Stimulated activated CD4-positive, alpha-beta T cell treated with anti-CD3 and anti-CD28 coated beads, Interleukin-1b, Interleukin-23, amount 100 ng/mL, for 48 hours (primary cell): ENCODE measurements around the gene ACO1.

Experiments
- DNase-seq: peaks from one replicate; pipeline ENCODE4 v3.0.0-alpha.2; 2020

ACO1 gene

DNA sequence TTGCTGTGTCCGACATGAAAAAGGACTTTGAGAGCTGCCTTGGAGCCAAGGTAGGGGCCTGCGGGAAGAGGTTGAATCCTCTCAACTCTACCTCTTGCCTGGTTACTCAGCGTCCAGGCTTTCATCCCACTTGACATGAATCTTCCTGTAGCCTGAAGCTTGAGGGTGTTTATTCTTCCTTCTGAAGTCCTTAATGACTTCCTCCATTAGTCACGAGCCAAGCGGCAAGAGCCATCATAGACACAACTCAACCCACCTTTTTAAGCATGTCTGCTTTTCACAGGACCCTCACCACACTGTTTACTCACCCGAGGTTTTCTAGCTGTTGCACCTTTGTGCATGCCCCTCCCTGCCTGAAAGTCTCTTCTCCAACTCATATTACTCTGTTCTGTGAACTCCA is 40.2 kb downstream of the ACO1 start:
- DNase-seq, result no peak

DNA sequence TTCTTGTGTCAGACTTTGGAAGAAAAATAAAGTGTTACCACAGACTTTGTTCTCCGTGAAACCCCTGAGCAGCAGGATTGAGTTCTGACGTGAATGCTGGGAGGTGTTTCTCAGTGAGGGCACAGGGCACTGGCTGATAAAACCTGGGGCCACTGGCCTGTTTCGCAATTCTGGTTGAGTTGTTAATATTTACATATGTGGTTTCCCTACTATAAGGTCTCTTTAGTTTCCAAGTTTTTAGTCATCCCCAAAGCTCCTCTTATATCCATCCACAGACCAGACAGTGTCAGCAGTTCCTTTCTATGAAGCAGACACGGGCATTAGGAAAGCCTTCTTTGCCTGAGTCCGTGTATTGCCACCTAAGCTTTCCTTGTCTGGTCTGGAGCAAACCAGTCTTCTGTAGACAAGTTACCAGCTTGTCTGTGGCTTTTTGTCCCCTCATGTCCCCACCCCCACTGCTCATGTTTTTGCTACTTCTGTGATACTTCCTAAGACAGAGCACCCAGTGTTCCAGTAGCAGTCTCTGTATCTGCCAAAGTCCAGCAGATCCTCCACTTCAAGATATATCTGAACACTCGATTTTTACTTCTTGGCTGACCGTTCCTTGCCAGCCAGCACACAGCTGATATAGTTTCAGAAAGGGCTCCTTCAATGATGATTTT is 42.0 kb downstream of the ACO1 start:
- DNase-seq, result no peak

DNA sequence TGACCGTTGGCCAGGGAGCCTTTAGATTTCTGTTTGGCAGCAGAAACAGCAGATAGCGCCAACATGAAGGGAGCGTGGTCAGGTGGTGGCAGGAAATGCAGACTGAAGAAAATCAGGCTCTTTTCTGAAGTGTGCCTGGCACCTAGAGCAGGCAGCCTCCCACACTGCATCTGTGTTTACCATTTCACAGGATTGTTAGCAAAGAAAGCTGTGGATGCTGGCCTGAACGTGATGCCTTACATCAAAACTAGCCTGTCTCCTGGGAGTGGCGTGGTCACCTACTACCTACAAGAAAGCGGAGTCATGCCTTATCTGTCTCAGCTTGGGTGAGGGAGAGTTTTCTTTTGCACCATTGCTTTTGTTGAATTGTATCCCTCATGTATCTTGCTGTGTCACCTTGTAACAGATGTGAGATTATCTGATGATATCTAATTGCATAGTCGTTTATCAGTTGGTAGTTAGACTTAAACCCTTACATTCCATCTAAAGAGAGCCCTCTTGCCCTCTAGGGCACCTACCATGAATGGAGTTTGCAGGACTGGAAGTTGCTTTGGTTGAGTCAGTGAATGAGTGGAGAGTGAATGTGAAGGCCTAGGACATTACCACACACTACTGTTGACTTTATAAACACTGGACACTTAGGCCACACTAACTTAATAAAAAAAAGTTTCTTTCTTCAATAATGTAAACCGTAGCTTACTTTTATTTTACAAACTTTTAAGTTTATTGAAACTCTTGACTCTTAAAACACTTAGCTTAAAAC is 42.8 kb downstream of the ACO1 start:
- no peak for DNase-seq

DNA sequence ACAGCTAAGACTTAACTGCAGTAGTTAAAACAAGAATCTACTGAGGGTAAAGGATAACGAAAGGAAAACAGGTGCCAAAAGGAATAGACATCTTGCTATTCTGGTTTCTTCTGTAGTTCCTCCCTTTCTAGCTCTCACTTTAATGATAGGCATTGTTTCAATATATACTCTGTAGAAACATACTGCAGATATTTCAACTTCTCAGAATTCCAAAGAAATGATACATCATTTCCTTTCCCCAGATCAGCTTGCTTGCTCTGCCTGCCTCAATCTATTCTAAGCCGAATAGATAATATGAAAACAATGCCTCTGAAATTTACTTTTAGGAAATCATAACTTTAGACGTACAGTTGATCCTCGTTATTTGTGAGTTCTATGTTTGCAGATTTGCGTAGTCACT is 46.3 kb downstream of the ACO1 start:
- no peak for DNase-seq

DNA sequence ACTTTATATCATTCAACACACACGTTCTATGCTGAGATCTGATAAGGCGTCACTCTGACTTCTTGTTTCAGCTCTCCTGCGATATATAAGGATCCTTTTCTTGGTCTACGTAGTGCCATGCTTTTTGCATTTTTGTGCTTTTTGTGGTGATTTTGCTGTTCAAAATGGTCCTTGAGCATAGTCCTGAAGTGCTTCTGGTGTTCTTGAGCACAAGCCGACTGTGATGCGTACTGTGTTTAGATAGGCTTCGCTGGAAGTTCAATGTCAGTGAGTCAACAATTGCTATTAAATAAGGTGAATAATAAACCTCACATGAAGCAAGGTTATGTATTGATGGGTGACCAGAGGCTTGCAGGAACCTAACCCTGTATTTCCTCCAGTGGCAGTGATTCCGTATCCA is 46.8 kb downstream of the ACO1 start:
- no peak for DNase-seq

DNA sequence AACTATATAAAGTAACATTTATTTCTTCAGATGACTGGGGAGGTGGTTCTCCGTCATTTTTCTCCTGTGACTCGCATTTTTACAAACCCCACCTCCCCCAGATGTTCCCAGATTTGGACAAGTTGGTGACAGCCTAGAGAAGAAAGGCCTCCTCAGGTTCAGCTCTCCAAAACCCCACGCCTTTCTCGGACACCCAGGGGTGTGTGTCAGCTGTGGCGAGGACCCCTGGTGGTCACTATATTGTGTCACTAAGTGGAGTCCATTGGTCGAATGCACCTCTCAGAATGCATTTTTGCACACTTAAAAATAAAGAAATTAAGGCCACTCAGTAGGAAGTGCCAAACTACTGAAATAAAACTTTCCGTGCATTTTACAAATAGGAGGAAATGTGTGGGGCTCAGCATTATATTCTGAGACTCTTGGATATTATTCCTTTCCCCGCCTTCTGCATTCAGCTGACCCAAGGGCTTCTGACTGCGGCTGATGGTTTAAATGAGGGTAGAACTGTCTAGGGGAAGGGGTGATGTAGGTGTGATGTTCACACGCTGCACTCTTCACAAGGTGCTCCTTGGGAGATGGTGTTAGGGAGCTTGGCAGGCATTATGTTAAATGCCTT is 47.6 kb downstream of the ACO1 start:
- DNase-seq, result peak; percentile 17

DNA sequence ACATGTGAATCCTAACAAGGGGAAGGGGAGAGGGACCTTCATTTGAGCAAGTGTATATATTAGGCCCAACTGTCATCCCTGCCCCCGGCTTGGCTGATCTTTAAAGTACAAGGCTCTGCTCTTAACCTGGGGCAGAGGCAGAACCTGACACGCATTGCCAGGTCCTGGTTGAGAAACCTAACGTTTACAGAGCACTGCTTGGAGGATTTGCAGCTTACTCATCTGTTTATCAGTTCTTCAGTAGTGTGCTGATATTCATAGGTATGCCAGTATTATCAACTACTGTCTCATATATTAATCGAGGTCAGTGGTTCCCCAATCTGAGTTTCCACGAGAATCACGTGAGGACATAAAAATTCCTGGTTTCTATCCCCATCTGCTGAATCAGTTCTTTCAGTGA is 50.4 kb downstream of the ACO1 start:
- DNase-seq, result no peak

DNA sequence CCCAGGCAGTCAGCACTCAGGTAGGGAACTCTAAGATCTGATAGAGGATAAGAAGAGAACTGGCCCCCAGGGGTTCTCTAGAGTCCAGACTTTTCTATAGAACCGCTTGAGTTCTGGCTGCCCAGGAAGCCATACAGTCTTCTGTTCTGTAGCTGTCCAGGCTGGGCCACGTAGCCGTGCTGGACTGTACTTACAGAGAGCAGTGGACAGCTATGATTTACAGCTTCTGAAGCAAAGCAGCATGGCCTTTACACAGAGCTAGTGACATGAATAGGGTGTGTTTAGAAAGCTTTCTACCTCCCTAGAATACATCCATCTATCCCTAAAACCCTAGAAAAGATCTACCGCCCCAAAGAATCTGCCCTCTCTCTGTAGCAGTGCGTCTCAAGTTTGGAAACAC is 57.2 kb downstream of the ACO1 start:
- DNase-seq, result no peak

DNA sequence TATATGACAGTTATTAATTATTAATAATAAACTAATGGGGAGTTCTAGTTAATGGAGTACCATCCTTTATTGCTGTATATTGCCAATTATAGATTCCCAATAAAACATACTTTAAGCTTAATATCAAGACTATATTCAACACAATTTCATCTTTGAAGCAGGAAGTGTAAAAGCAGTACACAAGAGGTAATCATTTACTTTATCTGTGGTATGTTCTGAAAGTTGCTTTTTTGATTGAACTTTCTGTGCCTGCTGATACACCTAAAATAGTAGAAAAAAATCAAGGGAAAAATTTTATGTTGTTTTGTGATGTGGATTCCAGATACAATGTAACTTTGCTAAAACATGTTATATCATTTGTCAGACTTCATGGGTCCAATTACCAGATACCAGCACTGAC is 58.0 kb downstream of the ACO1 start:
- no peak for DNase-seq

DNA sequence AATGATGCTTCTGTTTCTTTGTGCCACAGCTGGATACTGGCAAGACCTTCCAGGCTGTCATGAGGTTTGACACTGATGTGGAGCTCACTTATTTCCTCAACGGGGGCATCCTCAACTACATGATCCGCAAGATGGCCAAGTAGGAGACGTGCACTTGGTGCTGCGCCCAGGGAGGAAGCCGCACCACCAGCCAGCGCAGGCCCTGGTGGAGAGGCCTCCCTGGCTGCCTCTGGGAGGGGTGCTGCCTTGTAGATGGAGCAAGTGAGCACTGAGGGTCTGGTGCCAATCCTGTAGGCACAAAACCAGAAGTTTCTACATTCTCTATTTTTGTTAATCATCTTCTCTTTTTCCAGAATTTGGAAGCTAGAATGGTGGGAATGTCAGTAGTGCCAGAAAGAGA is 65.5 kb downstream of the ACO1 start:
- DNase-seq, result no peak

DNA sequence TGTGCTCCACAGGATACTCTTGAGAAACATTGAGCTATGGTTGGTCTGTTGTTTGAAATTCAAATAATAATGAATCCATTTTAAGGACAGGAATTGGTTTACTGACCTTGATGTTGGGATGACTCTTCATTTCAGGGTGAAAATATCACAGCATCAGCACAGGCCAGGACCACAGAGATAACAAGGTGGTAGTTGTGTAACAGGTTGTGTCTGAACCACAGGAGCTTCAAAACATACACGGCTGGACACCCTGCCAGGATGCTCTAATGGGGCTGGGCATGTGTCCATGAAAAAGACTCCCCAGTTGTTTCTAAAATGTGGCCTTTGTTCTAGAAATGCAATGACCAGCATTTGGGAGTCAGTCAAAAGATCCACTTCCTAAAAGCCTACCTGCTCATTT is 69.8 kb downstream of the ACO1 start:
- no peak for DNase-seq

DNA sequence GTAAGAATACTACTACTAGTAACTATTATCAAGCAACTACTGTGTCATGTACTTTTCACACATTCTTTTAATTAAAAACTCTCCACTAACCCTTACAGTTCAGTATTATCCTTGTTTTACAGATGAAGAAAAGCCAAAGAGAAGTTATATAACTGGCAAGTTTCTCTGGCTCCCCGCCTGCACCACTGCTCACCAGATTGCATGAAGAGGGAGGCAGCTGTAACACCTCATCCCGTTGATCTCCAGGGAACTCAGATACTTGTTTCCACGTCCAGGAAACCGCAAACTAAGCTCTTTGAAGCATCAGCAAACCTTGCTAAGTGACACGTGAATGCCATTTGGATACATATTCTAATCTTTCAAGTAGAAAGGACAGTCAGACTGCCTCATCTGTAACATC is 71.3 kb downstream of the ACO1 start:
- DNase-seq, result no peak

DNA sequence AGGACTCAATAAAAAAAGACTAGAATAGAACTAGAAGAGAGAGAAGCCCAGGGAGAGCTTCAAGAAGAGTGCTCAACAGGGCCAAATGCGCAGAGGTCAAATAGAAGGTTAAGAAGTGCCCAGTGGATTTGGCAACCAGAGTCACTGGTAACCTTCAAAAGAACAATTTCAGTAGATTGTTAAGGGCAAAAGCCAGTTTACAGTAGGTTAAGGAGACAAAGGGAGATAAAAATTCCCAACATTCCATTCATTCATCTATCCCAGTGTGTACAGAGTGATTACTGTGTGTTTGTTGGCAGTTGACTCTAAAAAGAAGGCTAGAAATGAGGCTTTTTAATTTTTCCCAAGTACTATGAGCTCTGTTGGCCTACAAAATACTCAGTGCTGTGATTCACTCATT is 72.1 kb downstream of the ACO1 start:
- DNase-seq, result no peak

DNA sequence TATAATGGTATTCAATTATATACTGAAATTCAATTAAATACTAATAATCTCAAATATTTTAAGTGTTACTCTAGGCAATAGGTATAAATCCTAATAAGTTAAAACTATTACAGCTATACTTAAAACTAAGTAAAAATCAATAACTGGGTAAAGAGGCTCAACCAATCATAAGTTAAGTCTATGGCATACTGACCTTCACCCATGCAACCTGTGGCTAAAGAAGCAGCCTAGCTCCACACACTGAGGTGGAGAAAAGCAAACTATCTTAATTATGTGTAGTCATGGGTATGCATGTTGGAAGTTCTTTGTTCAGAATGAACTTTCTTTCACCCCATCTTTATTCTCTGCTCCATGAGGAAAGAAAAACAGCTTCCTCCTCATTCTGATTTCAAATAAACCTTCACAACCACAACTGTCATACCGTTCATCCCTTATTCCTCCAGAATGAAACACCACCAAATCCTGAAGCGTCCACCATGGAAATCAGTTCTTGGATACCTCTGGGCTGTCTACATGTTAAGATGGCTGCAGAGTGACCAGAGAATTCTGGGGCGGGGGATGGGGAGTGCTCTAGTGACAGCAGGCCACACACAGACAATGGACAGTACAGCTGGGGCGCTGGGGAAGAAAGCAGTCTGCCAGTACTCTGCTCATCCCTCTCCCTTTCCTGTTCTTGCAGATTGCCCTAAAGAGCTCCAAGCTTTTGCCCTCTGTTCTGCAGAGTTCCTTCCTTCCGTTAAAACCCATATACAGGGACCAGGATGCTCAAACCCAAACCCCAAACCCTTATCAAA is 79.3 kb downstream of the ACO1 start:
- DNase-seq, result no peak

DNA sequence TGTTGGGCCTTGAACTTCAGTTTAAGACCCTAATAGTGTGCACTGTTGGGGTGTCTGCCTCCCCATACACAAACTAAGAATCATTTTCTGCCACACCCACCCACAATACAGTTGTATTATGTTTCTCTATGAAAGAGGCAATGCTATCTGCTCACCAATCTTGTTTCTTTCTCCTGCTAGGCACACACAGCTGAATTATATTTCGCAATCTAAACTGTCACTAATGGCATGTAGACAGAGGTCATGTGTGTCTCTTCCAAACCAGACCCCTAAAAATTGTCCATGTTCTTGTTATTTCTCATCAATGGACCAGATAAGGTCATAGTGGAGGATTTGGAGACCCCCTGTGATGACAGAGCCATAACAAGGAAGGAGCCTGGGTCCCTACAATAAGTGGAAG is 84.3 kb downstream of the ACO1 start:
- DNase-seq, result no peak

DNA sequence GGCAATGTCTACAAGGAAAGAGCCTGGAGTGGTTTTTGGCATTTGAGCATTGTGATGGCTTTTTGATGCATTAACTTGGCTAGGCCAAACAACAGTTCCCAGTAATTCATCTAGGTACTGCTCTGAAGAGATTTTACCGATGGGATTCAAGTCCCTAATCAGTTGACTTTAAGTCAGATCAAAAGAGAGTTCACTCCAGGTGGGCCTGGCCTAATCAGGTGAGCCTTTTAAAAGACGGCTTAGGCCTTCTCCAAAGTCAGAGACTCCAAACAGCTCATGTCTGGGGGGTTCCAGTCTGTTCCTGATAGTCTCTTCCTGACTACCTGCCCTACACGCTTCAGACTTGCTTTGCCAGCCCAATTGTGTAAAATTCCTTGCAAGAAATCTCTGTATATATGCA is 87.9 kb downstream of the ACO1 start:
- no peak for DNase-seq

DNA sequence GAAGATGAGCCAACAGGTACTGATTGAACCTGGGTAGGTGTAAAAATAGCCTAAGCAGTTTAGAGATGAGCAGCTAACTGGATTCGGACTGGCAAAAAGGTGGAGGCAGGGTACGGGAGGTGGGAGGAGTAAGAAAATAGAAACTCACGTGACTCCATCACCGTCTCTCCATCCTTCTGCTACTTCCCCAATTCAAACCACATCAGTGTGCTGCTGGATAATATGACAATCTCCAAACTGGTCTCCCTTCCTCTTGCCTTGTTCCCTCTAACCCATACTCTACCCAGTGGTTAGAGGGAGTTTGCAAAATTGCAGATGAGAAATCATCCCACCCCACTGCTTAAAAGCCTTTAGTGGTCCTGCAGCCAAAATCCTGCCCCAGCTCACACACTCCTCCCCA is 98.9 kb downstream of the ACO1 start:
- no peak for DNase-seq

DNA sequence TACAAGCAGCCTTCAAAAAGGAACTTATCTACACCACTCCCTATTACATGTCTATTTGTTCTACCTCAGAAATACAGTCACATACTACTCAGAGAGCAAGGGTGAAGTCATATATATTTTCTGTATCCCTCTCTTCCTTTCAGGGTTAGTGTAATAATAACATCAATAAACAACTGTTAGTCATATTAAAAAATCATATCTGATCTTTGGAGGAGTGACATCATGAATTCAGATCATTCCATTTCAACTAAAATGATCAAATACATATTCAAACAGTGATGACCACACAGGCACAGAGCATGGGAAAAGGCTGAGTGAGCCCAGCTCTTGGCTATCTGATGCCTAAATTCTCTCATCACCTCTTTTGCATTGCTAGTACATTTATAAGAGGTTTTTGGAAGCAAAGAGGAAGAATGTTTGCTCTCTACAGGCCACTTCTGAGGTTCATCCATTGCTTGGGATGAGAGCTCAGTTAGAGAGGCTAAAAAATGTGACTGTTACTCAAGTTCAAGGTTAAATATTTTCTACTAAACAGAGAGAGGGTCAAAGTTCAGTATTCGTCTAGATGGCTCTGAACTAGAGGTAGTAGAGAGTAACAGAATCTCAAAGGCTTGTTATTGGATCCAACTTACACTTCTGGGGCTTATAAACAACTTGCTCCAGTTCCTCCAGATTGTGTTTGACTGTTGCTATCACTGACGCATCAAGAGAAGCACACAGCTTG is 102.6 kb downstream of the ACO1 start:
- no peak for DNase-seq

DNA sequence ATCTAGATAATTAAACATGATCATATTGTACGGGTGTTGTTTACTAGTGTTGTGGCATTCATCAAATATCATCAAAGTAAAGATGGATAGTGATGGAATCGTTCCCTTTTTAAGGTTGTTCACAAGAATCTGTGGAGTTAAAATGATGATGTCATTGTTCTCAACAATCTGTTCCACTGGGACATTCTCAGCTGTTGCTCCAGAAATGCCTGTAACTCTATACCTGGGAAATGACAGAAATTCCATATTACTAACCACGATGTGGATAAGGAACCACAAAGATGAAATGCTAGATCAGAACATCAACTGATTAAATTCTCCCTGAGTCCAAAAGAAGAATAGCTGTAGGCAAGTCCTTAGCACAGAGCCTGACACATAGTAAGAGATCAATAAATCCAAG is 103.5 kb downstream of the ACO1 start:
- no peak for DNase-seq

DNA sequence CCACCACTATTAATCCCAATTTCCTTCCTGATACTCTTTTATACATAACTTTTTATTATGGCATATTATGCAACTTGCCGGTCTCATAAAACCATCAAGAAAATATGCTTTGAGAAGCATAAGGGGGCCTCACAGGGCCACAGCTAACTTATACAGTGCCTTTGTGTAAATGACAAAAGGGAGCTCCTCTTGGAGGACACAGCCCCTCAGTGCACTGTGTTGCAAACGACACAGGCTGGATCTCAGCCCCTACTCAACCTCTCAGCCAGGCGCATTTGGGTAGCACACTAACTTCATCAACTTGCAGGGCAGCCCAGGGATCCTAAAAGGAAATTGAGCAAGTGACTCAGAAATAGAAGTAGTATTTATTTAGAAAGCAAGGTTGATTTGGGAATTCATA is 106.2 kb downstream of the ACO1 start:
- DNase-seq, result no peak

DNA sequence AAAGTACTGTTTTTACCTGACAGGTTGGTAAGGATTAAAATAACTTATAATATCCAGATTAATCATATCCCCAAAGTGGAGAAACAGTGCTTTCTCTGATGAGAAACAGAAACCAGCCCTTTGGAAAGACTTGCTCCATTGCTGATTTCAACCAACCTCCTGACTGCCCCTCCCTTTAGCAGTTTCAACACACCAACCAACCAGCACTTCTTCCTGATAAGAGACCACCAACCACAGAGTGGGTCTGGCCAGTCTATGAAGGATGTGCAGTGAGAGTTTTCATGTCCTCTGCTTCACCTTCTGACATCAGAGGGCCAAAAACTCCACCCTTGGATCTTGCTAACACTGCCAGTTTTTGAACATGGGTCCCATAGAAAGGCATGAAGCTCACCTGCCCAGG is 113.5 kb downstream of the ACO1 start:
- DNase-seq, result no peak

DNA sequence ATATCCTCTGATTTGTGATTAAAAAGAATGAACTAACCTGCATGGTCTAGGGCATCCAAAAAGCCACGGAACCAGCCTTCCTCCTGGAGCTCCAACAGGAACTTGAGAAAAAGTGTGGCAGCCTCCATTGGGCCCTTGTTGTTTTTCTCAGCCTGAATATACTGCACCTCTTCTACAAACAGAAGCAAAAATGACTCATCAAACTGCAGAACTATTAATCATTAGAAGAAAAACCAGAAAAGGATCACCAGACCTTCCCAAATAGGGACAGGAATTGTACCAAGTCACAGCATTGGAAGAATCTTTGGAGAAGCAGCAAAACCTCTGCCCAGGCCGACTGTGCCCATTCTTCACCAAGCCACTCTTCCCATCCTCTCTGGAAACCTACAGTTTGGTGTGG is 116.3 kb downstream of the ACO1 start:
- DNase-seq, result no peak

DNA sequence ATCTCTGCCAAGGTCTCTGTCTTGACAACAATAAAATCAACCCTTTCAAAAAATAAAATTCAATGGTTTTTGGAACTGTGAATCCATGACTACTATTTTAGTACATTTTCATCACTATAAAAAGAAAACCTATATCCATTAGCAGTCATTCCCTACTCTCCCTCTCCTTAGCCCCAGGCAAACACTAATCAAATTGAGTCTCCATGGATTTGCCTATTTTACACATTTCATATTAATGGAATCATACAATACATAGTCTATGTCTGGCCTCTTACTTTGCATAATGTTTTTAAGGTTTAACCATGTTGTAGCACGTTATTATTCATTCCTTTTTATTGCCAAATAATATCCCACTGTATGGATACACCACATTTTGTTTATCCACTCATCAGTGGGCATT is 117.4 kb downstream of the ACO1 start:
- DNase-seq, result no peak
